Endothelial cell of umbilical vein (primary cell): Measurements from ENCODE around the gene SPACA7. TPM values are rescaled to one million over a fixed set of nuclear protein-coding genes. Genes with fewer than 3 reads are reported as not detected.

Experiments used
- BruUV-seq: library from RNA; stranded (reverse); fragments of 400-500 nt; replicated peaks from 2 replicates; lab custom pipeline; 2021; lab: Mats Ljungman, UMichigan
- CTCF ChIA-PET: fragments of 300-600, 350-600 bp; sonication (Branson Sonifier 250); formaldehyde crosslinking; loops from one replicate; lab custom pipeline; 2021; ENCODE audit warnings: antibody characterized with exemption, inconsistent platforms; lab: Charles Lee
- POLR2A ChIA-PET: fragments of 300-600, 350-600 bp; sonication (Branson Sonifier 250); formaldehyde crosslinking; loops from one replicate; lab custom pipeline; 2021; ENCODE audit warnings: antibody characterized with exemption, inconsistent platforms; lab: Charles Lee
- DNase-seq: peaks from one replicate; pipeline ENCODE4 v3.0.0-alpha.2; 2011; ENCODE audit warnings: low read depth, low spot score
- FAIRE-seq: peaks from 2 replicates; lab custom pipeline; 2011; peaks lifted over from hg19 to GRCh38; lab: Jason Lieb, UNC
- H2AFZ ChIP-seq: 2 replicates; pipeline ENCODE4 v1.6.0; 2012; ENCODE audit warnings: low read depth, low read length, control low read depth, inconsistent platforms
- H3K27ac ChIP-seq: 2 replicates; pipeline ENCODE4 v1.5.1; 2011; ENCODE audit warnings: low read depth, mild to moderate bottlenecking, control low read depth, low read length, moderate library complexity; ENCODE audit not compliant: insufficient read depth
- H3K27me3 ChIP-seq, 2 experiments: 2 replicates each; pipeline versions ENCODE4 v1.6.0 to v1.6.1; 2011; ENCODE audit warnings: low read length in 2 of 2, mixed read lengths in 1 of 2; ENCODE audit not compliant: control insufficient read depth in 2 of 2, insufficient read depth in 2 of 2
- H3K36me3 ChIP-seq, 2 experiments: 2 replicates in 1 of 2; 3 replicates in 1 of 2; pipeline ENCODE4 v1.5.1; 2011; ENCODE audit warnings: low read length in 2 of 2, mild to moderate bottlenecking in 1 of 2, moderate library complexity in 1 of 2; ENCODE audit not compliant: control insufficient read depth in 2 of 2, insufficient read depth in 2 of 2; ENCODE audit errors: extremely low read depth in 1 of 2
- H3K4me1 ChIP-seq: 3 replicates; pipeline ENCODE4 v1.5.1; 2011; ENCODE audit warnings: mild to moderate bottlenecking, low read length; ENCODE audit not compliant: control insufficient read depth, insufficient read depth; ENCODE audit errors: extremely low read depth
- H3K4me2 ChIP-seq: 2 replicates; pipeline ENCODE4 v1.6.1; 2011; ENCODE audit warnings: low read length, control low read depth, mixed read lengths; ENCODE audit not compliant: insufficient read depth
- H3K4me3 ChIP-seq, 3 experiments: fragments of 200-600 bp in 1 of 3; sonication (generic), shearing (Covaris generic) in 1 of 3; replicated peaks in 1 of 3; 2 replicates each; pipeline ENCODE4 v1.5.1; 2011 to 2016; ENCODE audit warnings: control low read depth in 3 of 3, low read length in 3 of 3, mild to moderate bottlenecking in 2 of 3, inconsistent platforms in 1 of 3, low read depth in 1 of 3, moderate library complexity in 1 of 3; ENCODE audit not compliant: insufficient read depth in 1 of 3
- H3K79me2 ChIP-seq: 2 replicates; pipeline ENCODE4 v1.6.0; 2012; ENCODE audit warnings: low read length, inconsistent platforms; ENCODE audit not compliant: control insufficient read depth, insufficient read depth
- H3K9ac ChIP-seq: replicated peaks from 2 replicates; pipeline ENCODE3; 2011; ENCODE audit warnings: low read length, control low read depth; ENCODE audit not compliant: insufficient read depth; ENCODE audit errors: extremely low read depth
- H3K9me1 ChIP-seq: replicated peaks from 3 replicates; pipeline ENCODE4 v1.6.0; 2011; ENCODE audit warnings: mild to moderate bottlenecking, low read length; ENCODE audit not compliant: control insufficient read depth, insufficient read depth; ENCODE audit errors: extremely low read depth
- H3K9me3 ChIP-seq: replicated peaks from 2 replicates; pipeline ENCODE4 v1.5.1; 2012; ENCODE audit warnings: low read length, inconsistent platforms; ENCODE audit not compliant: control insufficient read depth, insufficient read depth
- H4K20me1 ChIP-seq: replicated peaks from 2 replicates; pipeline ENCODE3; 2011; ENCODE audit warnings: mild to moderate bottlenecking, low read length; ENCODE audit not compliant: control insufficient read depth, insufficient read depth; ENCODE audit errors: extremely low read depth
- EZH2 ChIP-seq: IDR thresholded peaks from 2 replicates; pipeline ENCODE4 v1.6.1; 2012; ENCODE audit warnings: borderline replicate concordance, low read depth, mild to moderate bottlenecking, moderate library complexity, low read length, inconsistent platforms; ENCODE audit not compliant: severe bottlenecking
- MAX ChIP-seq: IDR thresholded peaks from 2 replicates; pipeline ENCODE4 v1.6.1; 2011; ENCODE audit not compliant: insufficient read depth, insufficient read length
- POLR2A ChIP-seq: IDR thresholded peaks from 2 replicates; pipeline ENCODE4 v1.6.1; 2012; ENCODE audit warnings: low read depth, mild to moderate bottlenecking, control low read depth, low read length
- dilution Hi-C: fragments of 300-500 bp; cut with MboI; formaldehyde crosslinking; loops from one replicate; pipeline ENCODE4 v1.15.0; 2019; ENCODE audit warnings: low sequenced_read_pairs; ENCODE audit not compliant: extremely low pct_ligation_motif_present
- intact Hi-C: fragments of 100-400 bp; cut with micrococcal nuclease; formaldehyde crosslinking; loops from one replicate; pipeline ENCODE4 v1.10.0; 2022
- polyA plus RNA-seq, 4 experiments: library from polyadenylated mRNA; depleted of rRNA in 3 of 4; stranded (reverse) in 3 of 4; unstranded in 1 of 4; fragments of >200 nt; gene quantifications; 2 replicates each; pipeline versions ENCODE4 v1.2.1 to v1.2.3, GENCODE V29; 2011 to 2012; ENCODE audit warnings: missing spikeins in 1 of 4
- total RNA-seq: library from RNA; stranded (reverse); gene quantifications from 2 replicates; pipeline ENCODE4 v1.2.3, GENCODE V29; 2021
- TF ChIP-seq, protein P1 (sequence below), 2 donors: IDR thresholded peaks; 1 replicate in 1 of 2; 2 replicates in 1 of 2; pipeline ENCODE4 v1.5.1; 2011; ENCODE audit warnings: low read length in 2 of 2, mild to moderate bottlenecking in 2 of 2, moderate library complexity in 2 of 2, control low read depth in 1 of 2, inconsistent platforms in 1 of 2, low read depth in 1 of 2; ENCODE audit not compliant: insufficient read depth in 1 of 2; ENCODE audit errors: extremely low read depth in 1 of 2

The SPACA7 gene
- total and polyA plus RNA-seq, 2 donors (not counting 3 experiments of a cell fraction or from before 2014, with no cell fraction given): not detected

GRCh38 chr13:112442483-112443090, 66.4 kb downstream of the SPACA7 start:
- dilution Hi-C loops (no loop called here), intact Hi-C loops (loop anchor here (5.0 kb wide), 2 partner anchors 1220 to 1375 kb away; no protein-coding TSS in a partner anchor)

More at GRCh38 chr13:112442483-112443090, 66.4 kb downstream of the SPACA7 start:
- Histone ChIP-seq H3K9ac (no peak overlapping the region), H3K79me2 (no peaks in the 10 kb centered on the region), H3K27ac (no peak overlapping the region), H3K27me3 (no peaks in the 10 kb centered on the region), H2AFZ (no peak overlapping the region), H3K4me2 (no peak overlapping the region), H3K9me1 (no peaks in the 10 kb centered on the region), H3K36me3 (no peaks in the 10 kb centered on the region), H3K4me3 (no peak overlapping the region), H4K20me1 (no peaks in the 10 kb centered on the region), H3K9me3 (no peaks in the 10 kb centered on the region), H3K4me1 (no peaks in the 10 kb centered on the region)
- no TSS peak for BruUV-seq
- POLR2A ChIA-PET: no interaction called here
- CTCF ChIA-PET: interaction anchor here (1.0 to 3.3 kb wide), 7 partner anchors 13 to 1987 kb away, joined by 3 to 33 read pairs (median 4); no protein-coding TSS in a partner anchor
- DNase-seq: no peak
- TF ChIP-seq EZH2 (no peak), POLR2A (no peak), MAX (no peak)
- TF ChIP-seq, protein P1, sequence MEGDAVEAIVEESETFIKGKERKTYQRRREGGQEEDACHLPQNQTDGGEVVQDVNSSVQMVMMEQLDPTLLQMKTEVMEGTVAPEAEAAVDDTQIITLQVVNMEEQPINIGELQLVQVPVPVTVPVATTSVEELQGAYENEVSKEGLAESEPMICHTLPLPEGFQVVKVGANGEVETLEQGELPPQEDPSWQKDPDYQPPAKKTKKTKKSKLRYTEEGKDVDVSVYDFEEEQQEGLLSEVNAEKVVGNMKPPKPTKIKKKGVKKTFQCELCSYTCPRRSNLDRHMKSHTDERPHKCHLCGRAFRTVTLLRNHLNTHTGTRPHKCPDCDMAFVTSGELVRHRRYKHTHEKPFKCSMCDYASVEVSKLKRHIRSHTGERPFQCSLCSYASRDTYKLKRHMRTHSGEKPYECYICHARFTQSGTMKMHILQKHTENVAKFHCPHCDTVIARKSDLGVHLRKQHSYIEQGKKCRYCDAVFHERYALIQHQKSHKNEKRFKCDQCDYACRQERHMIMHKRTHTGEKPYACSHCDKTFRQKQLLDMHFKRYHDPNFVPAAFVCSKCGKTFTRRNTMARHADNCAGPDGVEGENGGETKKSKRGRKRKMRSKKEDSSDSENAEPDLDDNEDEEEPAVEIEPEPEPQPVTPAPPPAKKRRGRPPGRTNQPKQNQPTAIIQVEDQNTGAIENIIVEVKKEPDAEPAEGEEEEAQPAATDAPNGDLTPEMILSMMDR (IDR thresholded peaks at IDR 0.05; ENCODE audit: extremely low read depth in 1 of 2, insufficient read depth in 1 of 2, low read depth in 1 of 2, low read length in 2 of 2): no peak
- FAIRE-seq: no peak
